Measurements from ENCODE around the gene RCAN1. TPM values are rescaled to one million over a fixed set of nuclear protein-coding genes. Genes with fewer than 3 reads are reported as not detected.

RCAN1 gene
- polyA plus RNA-seq, 1 donor (not counting 4 experiments of a cell fraction or from before 2014, with no cell fraction given): 21.3 TPM

- Histone ChIP-seq H3K27me3 (ENCODE audit: control insufficient read depth, extremely low read depth, insufficient read depth, low read length) (no peaks in the 10 kb centered on the region), H3K9ac (ENCODE audit: control insufficient read depth, extremely low read depth, insufficient read depth, low read length) (no peak overlapping the region), H2AFZ (ENCODE audit: control insufficient read depth, low read length) (no peak overlapping the region), H3K9me3 (ENCODE audit: control insufficient read depth, low read depth, low read length) (no peaks in the 10 kb centered on the region), H3K4me2 (ENCODE audit: control insufficient read depth, extremely low read depth, insufficient read depth, low read depth, low read length) (no peak overlapping the region), H3K27ac (ENCODE audit: control insufficient read depth, insufficient read depth, low read length) (no peak overlapping the region), H3K4me3 (ENCODE audit: control insufficient read depth in 2 of 3, extremely low read depth in 1 of 3, insufficient read depth in 2 of 3, low read depth in 1 of 3, low read length in 3 of 3) (no peak overlapping the region), H4K20me1 (ENCODE audit: control insufficient read depth, extremely low read depth, insufficient read depth, low read length) (no peaks in the 10 kb centered on the region), H3K79me2 (ENCODE audit: control insufficient read depth, insufficient read depth, low read length) (no peaks in the 10 kb centered on the region), H3K9me1 (ENCODE audit: control insufficient read depth, extremely low read depth, insufficient read depth, low read length) (no peaks in the 10 kb centered on the region), H3K36me3 (ENCODE audit: control insufficient read depth in 2 of 2, extremely low read depth in 1 of 2, insufficient read depth in 2 of 2, low read length in 2 of 2) (no peaks in the 10 kb centered on the region), H3K4me1 (ENCODE audit: control insufficient read depth, extremely low read depth, insufficient read depth, low read length) (no peaks in the 10 kb centered on the region)
- DNase-seq (ENCODE audit: low read depth, low spot score) (no peak), FAIRE-seq (no peak)
- dilution Hi-C loops (cut with MboI; ENCODE audit: extremely low pct_ligation_motif_present, low sequenced_read_pairs): no loop called here
- TF ChIP-seq EZH2 (IDR thresholded peaks at IDR 0.05; ENCODE audit: low read length) (no peak), CTCF (optimal IDR thresholded peaks at IDR 0.05 in 1 of 3, IDR thresholded peaks at IDR 0.05 in 1 of 3, conservative IDR thresholded peaks at IDR 0.05 in 1 of 3; ENCODE audit: extremely low read depth in 1 of 3, insufficient read depth in 2 of 3, low read length in 3 of 3) (peak in 1 of 3 experiments; percentile 59)
Observed at GRCh38 chr21:34509151-34509550, 105.8 kb downstream of the RCAN1 start.

- Histone ChIP-seq H3K4me3 (ENCODE audit: control insufficient read depth in 2 of 3, extremely low read depth in 1 of 3, insufficient read depth in 2 of 3, low read depth in 1 of 3, low read length in 3 of 3) (no peak overlapping the region), H3K4me1 (ENCODE audit: control insufficient read depth, extremely low read depth, insufficient read depth, low read length) (no peaks in the 10 kb centered on the region), H3K27me3 (ENCODE audit: control insufficient read depth, extremely low read depth, insufficient read depth, low read length) (no peaks in the 10 kb centered on the region), H3K27ac (ENCODE audit: control insufficient read depth, insufficient read depth, low read length) (no peak overlapping the region), H3K4me2 (ENCODE audit: control insufficient read depth, extremely low read depth, insufficient read depth, low read depth, low read length) (no peak overlapping the region), H4K20me1 (ENCODE audit: control insufficient read depth, extremely low read depth, insufficient read depth, low read length) (no peaks in the 10 kb centered on the region), H3K79me2 (ENCODE audit: control insufficient read depth, insufficient read depth, low read length) (no peaks in the 10 kb centered on the region), H3K9ac (ENCODE audit: control insufficient read depth, extremely low read depth, insufficient read depth, low read length) (no peak overlapping the region), H2AFZ (ENCODE audit: control insufficient read depth, low read length) (no peak overlapping the region), H3K9me1 (ENCODE audit: control insufficient read depth, extremely low read depth, insufficient read depth, low read length) (no peaks in the 10 kb centered on the region), H3K36me3 (ENCODE audit: control insufficient read depth in 2 of 2, extremely low read depth in 1 of 2, insufficient read depth in 2 of 2, low read length in 2 of 2) (no peaks in the 10 kb centered on the region), H3K9me3 (ENCODE audit: control insufficient read depth, low read depth, low read length) (no peaks in the 10 kb centered on the region)
- dilution Hi-C loops (cut with MboI; ENCODE audit: extremely low pct_ligation_motif_present, low sequenced_read_pairs): no loop called here
- TF ChIP-seq CTCF (optimal IDR thresholded peaks at IDR 0.05 in 1 of 3, IDR thresholded peaks at IDR 0.05 in 1 of 3, conservative IDR thresholded peaks at IDR 0.05 in 1 of 3; ENCODE audit: extremely low read depth in 1 of 3, insufficient read depth in 2 of 3, low read length in 3 of 3) (no peak), EZH2 (IDR thresholded peaks at IDR 0.05; ENCODE audit: low read length) (no peak)
- DNase-seq (ENCODE audit: low read depth, low spot score) (no peak), FAIRE-seq (no peak)
Observed at GRCh38 chr21:34504595-34504994, 110.3 kb downstream of the RCAN1 start.
